HL-60 (cell line): ENCODE data around the gene POU2F3.

ENCODE experiments used
- TF ChIP-seq, protein P1 (sequence below): IDR thresholded peaks from one replicate; pipeline ENCODE4 v1.5.1; 2011; ENCODE audit warnings: low read length, control low read depth, inconsistent platforms; ENCODE audit not compliant: insufficient read depth
- TF ChIP-seq, protein P2 (sequence below): IDR thresholded peaks from 2 replicates; pipeline ENCODE4 v1.6.1; 2012; ENCODE audit warnings: low read depth; ENCODE audit not compliant: insufficient replicate concordance

DNA sequence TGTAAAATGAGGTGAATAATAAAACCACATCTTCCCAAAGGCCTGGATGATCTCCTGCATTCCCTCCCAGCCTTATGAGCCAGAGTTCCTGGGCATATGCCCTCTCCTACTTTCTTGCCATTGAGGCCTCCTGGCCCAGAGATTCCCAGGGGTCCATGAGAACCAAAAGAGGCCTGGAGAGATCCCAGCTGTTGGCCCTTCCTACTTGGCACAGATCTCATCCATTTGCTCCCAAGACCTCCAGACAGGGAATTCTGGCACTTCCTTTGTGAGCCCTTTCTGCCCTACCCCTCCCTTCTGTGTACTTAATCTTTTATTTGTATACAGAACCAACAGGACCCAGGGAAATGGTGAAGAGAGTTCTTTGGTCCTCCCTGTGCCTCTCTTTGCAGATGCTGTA lies 21.4 kb downstream of the POU2F3 start:
- TF ChIP-seq, protein P1, sequence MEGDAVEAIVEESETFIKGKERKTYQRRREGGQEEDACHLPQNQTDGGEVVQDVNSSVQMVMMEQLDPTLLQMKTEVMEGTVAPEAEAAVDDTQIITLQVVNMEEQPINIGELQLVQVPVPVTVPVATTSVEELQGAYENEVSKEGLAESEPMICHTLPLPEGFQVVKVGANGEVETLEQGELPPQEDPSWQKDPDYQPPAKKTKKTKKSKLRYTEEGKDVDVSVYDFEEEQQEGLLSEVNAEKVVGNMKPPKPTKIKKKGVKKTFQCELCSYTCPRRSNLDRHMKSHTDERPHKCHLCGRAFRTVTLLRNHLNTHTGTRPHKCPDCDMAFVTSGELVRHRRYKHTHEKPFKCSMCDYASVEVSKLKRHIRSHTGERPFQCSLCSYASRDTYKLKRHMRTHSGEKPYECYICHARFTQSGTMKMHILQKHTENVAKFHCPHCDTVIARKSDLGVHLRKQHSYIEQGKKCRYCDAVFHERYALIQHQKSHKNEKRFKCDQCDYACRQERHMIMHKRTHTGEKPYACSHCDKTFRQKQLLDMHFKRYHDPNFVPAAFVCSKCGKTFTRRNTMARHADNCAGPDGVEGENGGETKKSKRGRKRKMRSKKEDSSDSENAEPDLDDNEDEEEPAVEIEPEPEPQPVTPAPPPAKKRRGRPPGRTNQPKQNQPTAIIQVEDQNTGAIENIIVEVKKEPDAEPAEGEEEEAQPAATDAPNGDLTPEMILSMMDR, result no peak
- TF ChIP-seq, protein P2, sequence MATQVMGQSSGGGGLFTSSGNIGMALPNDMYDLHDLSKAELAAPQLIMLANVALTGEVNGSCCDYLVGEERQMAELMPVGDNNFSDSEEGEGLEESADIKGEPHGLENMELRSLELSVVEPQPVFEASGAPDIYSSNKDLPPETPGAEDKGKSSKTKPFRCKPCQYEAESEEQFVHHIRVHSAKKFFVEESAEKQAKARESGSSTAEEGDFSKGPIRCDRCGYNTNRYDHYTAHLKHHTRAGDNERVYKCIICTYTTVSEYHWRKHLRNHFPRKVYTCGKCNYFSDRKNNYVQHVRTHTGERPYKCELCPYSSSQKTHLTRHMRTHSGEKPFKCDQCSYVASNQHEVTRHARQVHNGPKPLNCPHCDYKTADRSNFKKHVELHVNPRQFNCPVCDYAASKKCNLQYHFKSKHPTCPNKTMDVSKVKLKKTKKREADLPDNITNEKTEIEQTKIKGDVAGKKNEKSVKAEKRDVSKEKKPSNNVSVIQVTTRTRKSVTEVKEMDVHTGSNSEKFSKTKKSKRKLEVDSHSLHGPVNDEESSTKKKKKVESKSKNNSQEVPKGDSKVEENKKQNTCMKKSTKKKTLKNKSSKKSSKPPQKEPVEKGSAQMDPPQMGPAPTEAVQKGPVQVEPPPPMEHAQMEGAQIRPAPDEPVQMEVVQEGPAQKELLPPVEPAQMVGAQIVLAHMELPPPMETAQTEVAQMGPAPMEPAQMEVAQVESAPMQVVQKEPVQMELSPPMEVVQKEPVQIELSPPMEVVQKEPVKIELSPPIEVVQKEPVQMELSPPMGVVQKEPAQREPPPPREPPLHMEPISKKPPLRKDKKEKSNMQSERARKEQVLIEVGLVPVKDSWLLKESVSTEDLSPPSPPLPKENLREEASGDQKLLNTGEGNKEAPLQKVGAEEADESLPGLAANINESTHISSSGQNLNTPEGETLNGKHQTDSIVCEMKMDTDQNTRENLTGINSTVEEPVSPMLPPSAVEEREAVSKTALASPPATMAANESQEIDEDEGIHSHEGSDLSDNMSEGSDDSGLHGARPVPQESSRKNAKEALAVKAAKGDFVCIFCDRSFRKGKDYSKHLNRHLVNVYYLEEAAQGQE, result no peak
